ENCODE measurements around the gene SLC16A3. TPM values are rescaled to one million over a fixed set of nuclear protein-coding genes. Genes with fewer than 3 reads are reported as not detected.

SLC16A3 gene
- total and polyA plus RNA-seq, 10 of the 15 experiments (the other 5 are each of a cell fraction or from before 2014, with no cell fraction given), result 0.10 to 46.5 (median 8.0) TPM

DNA sequence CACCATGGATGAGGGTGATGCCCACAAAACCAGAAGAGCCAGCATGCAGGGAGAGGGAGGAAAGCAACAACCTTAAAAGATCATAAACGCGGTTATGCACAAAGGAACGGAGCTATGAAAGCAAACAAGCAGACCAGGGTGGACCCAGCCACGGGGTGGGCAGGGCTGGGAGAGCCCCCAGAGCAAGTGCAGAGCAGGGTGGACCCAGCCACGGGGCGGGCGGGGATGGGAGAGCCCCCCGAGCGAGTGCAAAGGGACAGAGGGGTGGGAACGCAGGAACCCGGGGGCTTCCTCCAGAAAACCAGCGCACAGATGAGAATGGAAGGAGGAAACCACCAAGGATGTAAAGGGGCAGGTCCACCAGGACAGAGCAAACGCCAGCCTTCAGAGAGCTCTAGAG lies 49.4 kb upstream of the SLC16A3 start (continued):
- TF ChIP-seq SMARCA5 (IDR thresholded peaks at IDR 0.05) (no peak), BACH1 (IDR thresholded peaks at IDR 0.05; ENCODE audit: borderline replicate concordance) (no peak), BMI1 (IDR thresholded peaks at IDR 0.05; ENCODE audit: borderline replicate concordance) (no peak), SUPT20H (IDR thresholded peaks at IDR 0.05; ENCODE audit: borderline replicate concordance, control insufficient read depth, low read depth, low read length) (no peak), RAD21 (IDR thresholded peaks at IDR 0.05; ENCODE audit: insufficient read depth, low read depth, low read length) (no peak), POLR2A (IDR thresholded peaks at IDR 0.05; ENCODE audit: low read depth, low read length) (no peak), CBFB (IDR thresholded peaks at IDR 0.05; ENCODE audit: low read depth) (no peak), EP300 (IDR thresholded peaks at IDR 0.05; ENCODE audit: borderline replicate concordance in 1 of 2, control insufficient read depth in 1 of 2, low read depth in 2 of 2, low read length in 2 of 2) (no peak), STAT1 (conservative IDR thresholded peaks at IDR 0.05) (no peak), POLR2AphosphoS5 (IDR thresholded peaks at IDR 0.05; ENCODE audit: low read length) (no peak), KLF5 (IDR thresholded peaks at IDR 0.05; ENCODE audit: partially characterized antibody) (no peak), TARDBP (IDR thresholded peaks at IDR 0.05; ENCODE audit: borderline replicate concordance) (no peak)
- TF ChIP-seq, protein P1, sequence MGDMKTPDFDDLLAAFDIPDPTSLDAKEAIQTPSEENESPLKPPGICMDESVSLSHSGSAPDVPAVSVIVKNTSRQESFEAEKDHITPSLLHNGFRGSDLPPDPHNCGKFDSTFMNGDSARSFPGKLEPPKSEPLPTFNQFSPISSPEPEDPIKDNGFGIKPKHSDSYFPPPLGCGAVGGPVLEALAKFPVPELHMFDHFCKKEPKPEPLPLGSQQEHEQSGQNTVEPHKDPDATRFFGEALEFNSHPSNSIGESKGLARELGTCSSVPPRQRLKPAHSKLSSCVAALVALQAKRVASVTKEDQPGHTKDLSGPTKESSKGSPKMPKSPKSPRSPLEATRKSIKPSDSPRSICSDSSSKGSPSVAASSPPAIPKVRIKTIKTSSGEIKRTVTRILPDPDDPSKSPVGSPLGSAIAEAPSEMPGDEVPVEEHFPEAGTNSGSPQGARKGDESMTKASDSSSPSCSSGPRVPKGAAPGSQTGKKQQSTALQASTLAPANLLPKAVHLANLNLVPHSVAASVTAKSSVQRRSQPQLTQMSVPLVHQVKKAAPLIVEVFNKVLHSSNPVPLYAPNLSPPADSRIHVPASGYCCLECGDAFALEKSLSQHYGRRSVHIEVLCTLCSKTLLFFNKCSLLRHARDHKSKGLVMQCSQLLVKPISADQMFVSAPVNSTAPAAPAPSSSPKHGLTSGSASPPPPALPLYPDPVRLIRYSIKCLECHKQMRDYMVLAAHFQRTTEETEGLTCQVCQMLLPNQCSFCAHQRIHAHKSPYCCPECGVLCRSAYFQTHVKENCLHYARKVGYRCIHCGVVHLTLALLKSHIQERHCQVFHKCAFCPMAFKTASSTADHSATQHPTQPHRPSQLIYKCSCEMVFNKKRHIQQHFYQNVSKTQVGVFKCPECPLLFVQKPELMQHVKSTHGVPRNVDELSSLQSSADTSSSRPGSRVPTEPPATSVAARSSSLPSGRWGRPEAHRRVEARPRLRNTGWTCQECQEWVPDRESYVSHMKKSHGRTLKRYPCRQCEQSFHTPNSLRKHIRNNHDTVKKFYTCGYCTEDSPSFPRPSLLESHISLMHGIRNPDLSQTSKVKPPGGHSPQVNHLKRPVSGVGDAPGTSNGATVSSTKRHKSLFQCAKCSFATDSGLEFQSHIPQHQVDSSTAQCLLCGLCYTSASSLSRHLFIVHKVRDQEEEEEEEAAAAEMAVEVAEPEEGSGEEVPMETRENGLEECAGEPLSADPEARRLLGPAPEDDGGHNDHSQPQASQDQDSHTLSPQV (IDR thresholded peaks at IDR 0.05), result no peak
- TF ChIP-seq, protein P2, sequence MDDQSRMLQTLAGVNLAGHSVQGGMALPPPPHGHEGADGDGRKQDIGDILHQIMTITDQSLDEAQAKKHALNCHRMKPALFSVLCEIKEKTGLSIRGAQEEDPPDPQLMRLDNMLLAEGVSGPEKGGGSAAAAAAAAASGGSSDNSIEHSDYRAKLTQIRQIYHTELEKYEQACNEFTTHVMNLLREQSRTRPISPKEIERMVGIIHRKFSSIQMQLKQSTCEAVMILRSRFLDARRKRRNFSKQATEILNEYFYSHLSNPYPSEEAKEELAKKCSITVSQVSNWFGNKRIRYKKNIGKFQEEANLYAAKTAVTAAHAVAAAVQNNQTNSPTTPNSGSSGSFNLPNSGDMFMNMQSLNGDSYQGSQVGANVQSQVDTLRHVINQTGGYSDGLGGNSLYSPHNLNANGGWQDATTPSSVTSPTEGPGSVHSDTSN (IDR thresholded peaks at IDR 0.05; ENCODE audit: insufficient replicate concordance, low read depth, low read length), result no peak
